Activated T-cell treated with anti-CD3 and anti-CD28 coated beads for 24 hours (primary cell): Measurements from ENCODE around the gene PGAP3.
"Not testable (repeated sequence)": the region's sequence is repeated elsewhere in the genome, so short reads cannot be mapped to it uniquely, and the experiment has no call there.

Experiments used
- DNase-seq: peaks from one replicate; pipeline ENCODE4 v3.0.0-alpha.2; 2020; ENCODE audit warnings: low read depth

PGAP3 gene

DNA sequence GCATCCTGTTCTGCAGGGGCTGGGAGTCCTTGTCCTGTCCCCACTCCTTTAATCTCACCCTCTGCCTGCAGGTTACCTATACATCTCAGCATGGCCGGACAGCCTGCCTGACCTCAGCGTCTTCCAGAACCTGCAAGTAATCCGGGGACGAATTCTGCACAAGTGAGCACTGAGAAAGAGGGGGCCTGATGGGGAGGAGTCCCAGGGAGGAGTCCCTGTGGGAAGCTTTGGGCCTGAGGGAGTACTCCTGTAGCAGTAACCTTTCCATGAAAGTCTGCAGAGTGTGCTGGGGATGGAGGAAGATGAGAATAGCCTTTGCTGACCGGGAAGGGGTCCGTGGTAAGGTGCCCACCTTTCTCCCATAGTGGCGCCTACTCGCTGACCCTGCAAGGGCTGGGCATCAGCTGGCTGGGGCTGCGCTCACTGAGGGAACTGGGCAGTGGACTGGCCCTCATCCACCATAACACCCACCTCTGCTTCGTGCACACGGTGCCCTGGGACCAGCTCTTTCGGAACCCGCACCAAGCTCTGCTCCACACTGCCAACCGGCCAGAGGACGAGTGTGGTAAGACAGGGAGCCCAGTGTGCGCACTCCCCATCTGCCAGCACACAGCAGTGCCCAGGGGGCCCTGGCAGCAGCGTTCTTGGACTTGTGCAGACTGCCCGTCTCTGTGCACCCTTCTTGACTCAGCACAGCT is 27.7 kb upstream of the PGAP3 start:
- no peak for DNase-seq

DNA sequence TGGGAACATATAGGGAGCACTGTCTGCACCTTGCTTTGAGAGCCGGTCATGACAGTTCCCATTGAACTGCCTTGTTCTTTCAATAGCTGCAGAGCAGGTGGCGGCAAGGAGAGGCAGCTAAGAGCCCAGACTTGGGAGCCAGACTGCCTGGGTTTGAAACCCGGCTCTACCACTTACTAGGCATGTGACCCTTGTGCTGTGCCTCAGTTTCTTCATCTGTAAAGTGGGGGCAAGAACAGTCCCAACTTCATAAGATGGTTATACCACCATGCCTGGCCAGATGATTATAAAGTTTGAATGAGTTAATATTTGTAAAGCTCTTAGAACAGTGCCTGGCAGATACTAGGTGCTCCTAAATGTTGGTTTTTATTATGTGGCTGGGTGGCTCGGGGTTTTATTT is 26.4 kb upstream of the PGAP3 start:
- DNase-seq, result no peak

DNA sequence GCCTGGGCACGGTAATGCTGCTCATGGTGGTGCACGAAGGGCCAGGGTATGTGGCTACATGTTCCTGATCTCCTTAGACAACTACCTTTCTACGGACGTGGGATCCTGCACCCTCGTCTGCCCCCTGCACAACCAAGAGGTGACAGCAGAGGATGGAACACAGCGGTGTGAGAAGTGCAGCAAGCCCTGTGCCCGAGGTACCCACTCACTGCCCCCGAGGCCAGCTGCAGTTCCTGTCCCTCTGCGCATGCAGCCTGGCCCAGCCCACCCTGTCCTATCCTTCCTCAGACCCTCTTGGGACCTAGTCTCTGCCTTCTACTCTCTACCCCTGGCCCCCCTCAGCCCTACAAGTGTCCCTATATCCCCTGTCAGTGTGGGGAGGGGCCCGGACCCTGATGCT is 24.0 kb upstream of the PGAP3 start:
- no peak for DNase-seq

DNA sequence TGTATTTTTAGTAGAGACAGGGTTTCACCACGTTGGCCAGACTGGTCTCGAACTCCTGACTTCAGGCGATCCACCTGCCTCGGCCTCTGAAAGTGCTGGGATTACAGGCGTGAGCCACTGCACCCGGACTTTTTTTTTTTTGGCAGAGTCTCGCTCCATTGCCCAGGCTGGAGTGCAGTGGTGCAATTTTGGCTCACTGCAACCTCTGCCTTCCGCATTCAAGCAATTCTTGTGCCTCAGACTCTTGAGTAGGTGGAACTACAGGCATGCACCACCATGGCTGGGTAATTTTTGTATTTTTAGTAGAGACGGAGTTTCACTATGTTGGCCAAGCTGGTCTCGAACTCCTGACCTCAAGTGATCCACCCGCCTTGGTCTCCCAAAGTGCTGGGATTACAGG is 23.2 kb upstream of the PGAP3 start:
- DNase-seq, result not testable (repeated sequence)

DNA sequence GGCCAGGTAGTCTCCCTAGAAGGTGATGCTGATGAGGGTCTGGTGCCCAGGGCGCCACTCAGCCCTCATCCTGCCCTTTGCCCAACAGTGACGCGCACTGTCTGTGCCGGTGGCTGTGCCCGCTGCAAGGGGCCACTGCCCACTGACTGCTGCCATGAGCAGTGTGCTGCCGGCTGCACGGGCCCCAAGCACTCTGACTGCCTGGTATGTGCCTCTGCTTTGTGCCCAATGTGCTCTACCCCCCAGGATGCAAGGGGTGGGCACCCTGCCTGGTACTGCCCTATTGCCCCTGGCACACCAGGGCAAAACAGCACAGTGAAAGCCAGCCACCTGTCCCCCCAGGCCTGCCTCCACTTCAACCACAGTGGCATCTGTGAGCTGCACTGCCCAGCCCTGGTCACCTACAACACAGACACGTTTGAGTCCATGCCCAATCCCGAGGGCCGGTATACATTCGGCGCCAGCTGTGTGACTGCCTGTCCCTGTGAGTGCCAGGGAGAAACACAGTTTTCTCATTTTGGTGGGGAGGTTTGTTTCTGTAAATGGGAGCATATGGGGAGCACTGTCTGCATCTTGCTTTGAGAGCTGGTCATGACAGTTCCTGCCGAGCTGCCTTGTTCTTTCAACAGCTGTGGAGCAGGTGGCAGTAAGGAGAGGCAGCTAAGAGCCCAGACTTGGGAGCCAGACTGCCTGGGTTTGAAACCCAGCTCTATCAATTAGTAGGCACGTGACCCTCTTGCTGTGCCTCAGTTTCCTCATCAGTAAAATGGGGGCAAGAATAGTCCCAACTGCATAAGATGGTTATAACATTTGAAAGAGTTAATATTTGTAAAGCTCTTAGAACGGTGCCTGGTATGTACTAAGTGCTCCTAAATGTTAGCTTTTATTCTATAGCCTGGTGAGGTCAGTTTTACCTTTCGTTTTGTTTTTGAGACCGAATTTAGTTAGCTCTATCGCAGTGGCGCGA is 22.4 kb upstream of the PGAP3 start:
- DNase-seq, result no peak

DNA sequence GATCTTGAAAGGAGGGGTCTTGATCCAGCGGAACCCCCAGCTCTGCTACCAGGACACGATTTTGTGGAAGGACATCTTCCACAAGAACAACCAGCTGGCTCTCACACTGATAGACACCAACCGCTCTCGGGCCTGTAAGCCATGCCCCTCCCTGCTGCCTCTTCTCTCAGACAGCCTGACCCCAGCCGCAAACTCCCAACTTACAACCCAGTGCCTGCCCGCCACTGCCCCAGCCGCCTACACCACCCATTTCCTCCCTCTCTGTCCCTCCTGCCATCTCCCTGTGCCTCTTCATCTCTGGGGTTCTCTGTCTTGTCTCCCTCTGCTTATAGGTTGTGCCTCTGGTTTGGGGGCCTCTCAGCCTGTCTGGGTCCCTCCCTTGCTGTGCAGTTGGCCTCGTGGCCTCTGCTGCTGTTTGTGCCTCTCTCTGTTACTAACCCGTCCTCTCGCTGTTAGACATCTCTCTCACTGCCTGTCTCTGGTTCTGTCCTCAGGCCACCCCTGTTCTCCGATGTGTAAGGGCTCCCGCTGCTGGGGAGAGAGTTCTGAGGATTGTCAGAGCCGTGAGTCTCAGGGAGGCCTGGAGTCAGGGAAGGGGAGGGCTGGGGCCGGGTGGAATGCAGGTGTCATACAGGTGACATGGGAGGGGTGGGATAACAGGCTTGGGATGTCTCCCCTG is 21.6 kb upstream of the PGAP3 start:
- no peak for DNase-seq

DNA sequence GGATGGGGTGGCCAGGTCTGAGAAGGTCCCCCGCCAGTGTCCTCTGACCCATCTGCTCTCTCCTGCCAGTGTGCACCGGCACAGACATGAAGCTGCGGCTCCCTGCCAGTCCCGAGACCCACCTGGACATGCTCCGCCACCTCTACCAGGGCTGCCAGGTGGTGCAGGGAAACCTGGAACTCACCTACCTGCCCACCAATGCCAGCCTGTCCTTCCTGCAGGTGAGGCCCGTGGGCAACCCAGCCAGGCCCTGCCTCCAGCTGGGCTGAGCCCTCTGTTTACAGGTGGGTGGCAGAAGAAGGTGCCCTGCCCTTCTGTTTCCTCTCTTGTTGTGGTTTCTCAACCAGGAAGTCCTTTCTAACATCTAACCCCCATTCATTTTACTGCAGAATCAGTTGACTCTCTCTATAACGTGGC is 19.1 kb upstream of the PGAP3 start:
- DNase-seq, result no peak

DNA sequence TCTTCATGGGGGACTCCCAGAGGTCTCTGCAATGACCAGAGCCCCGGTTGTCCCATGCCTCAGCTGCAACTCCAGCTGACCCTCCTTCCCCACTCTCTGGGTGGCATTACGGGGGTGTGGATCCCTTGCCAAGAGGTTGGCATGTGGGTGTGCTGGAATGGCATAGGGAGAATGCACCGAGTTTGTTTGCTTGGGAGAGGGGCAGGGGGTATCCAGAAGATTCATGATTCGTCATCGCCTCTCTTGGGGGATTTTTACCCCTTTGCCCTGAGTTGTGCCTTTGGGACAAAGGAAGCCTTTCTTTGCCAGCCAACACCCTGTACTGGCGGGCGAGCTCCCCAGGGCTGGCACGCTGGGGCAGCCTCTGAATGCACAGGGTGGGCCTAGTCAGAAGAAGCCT is 18.5 kb upstream of the PGAP3 start:
- no peak for DNase-seq

DNA sequence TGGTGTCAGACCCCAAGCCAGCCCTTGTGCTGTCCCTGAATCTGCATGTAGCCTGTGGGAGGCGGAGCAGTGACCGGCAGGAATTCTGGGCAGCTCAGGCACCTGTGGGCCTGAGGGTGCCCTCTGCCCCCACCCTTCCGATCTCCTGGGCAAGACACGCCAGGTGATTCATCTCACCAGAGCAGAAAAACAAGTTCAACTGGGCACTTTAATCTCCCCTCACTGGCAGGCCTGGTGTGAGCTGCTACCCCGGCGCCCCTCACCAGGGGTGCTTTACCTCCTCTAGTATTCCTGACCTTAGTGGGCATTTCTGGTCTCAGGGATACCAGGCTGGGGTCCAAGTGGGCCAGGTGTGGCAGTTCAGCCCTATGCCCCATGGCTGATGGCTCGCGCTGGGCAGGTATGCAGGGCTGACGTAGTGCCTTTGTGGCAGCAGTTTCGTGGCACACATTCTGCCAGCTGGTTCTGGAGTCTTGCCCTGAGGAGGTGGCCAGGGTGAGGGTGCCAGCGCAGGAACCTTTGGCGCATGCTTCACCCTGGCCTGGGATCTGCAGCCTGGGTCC is 18.0 kb upstream of the PGAP3 start:
- no peak for DNase-seq

DNA sequence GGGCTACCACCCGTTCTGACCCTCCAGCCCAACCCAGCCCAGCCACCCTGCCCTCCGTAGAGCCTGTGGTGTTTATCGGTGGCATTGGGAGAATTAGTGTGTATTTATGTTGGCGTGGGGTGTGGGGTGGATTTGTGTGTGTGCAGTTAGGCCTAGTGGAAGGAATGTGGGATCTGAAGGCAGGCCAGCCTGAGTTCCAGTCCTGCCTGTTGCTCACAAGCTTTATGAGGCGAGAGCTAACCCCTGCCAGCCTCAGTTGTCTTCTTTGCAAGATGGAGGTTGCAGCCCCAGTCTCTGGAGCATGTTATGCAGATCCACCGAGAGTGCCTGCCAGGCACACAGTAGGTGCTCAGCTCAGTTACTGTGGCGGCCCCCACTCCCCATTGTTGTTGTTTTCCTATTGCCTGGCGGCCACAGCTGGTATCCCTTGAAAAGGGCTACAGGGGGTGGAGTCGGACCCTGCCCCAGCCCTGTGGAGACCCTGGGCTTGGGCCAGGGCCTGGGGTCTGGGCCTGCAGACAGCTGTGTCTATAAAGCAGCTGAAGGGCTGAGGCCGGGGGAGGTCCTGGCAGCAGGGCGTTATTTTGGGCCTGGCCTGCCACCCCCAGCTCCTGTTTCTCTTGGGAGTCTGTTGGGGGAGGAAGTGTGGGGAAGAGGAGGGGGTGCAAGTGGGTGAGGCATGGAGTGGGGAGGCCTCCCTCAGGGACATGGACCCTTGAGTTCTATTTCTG is 17.1 kb upstream of the PGAP3 start:
- DNase-seq, result no peak

DNA sequence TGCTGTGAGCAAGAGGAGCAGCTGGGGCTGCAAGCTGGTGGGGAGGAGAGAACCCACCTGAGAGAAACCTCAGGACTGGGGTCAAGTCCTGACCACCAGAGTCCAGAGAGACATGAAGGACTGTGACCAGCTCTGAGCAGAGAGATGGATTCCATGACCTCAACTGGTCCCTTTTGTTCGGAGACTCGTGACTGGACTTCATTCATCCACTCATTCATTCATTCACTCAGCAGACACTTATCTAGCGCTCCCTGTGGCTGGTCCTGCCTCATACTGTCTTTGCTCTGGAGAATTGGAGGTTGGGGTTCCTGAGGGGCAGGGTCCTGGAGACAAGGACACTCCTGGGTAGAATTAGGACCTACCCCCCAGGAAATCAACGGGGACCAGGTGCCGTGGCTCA is 16.1 kb upstream of the PGAP3 start:
- no peak for DNase-seq

DNA sequence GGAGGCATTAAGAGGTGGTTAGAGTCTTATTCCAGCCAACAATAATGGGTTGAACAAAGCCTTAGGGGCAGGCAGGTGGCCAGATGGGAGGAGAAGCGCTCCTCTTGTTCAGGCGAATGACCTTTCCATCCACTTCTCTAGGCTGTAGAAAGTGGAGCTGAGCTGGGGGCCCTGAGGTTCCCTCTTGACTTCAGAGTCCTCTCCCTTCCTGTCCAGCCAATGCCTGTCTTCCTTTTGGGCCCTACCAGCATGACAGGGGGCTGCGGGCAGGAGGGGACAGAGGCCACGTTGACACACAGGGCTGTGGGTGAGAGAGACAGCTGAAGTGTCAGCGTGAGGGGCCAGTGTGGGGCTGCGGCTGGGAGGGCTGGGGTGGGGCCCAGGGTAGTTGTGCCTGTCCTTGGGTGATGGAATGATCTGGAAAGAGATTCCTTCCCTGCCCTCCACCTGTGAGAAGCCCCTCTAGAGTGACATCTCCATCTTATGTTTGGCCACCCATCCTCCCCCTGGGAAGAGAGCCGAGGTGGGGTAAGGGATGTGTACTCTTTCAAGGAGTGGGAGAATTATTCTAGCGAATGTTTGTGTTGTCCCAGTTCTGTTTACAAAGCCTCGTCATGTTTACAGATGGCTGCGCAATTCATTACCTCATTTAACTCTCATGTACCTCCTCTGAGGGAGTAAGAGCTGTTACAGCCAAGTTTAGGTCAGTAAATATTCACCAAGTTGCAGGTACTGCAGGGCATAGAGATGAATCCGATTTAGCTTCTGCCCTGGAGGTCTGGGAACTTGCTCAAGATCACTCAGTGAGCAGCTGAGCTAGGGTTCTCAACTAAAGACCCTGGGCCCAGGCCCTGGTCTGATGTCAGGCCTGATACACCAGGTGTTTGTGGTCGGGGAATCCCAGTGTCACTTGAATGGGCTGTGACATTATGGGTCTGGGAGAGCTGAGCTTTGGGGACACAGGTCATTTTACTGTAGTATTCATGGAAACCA is 15.3 kb upstream of the PGAP3 start:
- DNase-seq, result no peak

DNA sequence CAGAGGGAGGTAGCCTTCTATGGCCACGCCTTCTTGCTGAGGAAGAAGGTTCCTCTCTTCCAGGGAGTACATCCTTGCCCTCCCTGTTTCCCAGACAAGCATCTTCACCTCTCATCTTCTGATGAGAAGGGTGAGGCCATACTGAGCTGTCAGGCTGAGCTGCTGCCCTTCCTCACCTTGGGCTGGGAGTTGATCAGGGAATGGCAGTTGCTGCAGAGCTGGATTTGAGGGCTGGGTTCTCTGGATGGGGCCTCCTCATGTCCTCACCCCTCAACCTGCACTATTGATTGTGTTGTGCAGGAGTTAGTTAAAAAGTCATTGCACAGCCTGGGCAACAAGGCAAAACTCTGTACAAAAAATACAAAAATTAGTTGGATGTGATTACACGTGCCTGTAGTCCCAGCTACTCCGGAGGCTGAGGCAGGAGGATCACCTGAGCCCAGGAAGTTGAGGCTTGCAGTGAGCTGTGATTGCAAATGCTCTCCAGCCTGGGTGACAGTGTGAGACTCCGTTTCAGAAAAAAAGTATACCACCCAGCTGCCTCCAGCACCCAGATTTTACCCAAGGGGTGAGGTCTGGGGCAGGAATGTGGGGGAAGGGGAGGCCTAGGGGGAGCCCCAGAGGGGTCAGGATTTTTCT is 14.0 kb upstream of the PGAP3 start:
- DNase-seq, result no peak

DNA sequence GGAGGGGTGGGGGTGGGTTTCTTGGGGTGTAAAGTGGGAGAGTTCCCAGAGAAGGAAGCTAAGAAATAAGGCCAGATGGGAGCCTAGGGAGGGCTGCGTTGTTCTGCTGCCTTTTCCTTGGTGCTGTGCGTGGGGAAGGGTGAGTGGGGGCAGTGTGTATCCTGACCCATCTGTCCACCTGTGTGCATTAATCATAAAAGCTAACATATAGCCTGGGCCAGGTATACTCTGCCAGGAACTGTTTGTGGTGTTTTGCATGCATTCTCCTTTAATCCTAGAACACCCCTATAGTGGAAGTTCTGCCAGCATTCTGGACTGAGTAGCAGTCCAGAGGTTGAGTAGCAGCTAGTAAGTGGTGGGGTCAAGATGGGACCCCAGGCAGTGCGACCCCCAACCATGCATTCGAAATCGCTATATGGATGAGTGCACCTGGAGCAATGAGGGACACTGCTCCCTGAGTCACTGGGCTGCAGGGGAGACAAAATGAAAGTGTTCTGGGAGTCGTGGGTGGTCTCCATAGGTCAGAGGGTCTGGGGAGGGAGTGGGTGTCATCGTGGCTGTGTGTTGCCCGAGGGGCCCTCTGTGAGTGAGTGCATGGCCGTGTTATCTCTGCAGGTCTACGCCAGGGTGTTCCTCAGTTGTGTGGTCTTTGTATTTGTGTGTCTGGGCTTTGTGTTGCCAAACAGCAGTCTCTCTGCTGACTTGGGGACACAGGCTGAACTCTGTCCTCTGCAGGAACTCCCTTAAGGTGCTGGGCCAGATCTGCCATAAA is 13.3 kb upstream of the PGAP3 start:
- no peak for DNase-seq

DNA sequence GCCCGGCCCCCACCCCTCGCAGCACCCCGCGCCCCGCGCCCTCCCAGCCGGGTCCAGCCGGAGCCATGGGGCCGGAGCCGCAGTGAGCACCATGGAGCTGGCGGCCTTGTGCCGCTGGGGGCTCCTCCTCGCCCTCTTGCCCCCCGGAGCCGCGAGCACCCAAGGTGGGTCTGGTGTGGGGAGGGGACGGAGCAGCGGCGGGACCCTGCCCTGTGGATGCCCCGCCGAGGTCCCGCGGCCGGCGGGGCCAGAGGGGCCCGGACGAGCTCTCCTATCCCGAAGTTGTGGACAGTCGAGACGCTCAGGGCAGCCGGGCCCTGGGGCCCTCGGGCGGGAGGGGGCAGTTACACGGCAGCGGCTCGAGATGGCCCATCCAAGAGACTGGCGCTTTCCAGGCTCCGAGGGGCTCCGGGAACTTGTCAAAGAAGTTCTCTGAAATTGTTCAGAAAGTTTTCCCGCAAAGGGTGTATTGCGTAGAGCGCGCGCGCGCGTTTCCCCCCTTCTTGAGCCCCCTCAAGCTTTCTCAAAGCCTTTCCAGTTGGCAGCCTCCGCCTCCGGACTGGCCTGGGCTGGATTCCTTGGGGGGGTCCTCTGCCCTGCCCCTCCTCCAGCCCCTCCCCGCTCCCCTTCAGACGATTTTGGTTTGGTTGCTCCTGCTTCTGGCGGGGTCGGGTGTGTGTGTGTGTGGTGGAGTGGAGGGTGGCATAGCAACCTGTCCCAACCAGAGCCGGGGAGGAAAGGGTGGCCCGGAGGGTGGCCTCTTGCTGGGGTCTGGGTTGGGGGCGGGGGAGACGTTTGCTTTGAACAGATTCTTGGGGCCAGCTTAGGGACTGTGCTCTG is 12.5 kb upstream of the PGAP3 start:
- no peak for DNase-seq

DNA sequence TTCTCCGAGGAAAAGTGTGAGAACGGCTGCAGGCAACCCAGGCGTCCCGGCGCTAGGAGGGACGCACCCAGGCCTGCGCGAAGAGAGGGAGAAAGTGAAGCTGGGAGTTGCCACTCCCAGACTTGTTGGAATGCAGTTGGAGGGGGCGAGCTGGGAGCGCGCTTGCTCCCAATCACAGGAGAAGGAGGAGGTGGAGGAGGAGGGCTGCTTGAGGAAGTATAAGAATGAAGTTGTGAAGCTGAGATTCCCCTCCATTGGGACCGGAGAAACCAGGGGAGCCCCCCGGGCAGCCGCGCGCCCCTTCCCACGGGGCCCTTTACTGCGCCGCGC is 11.9 kb upstream of the PGAP3 start, which contains the start of gene ERBB2:
Gene ERBB2 (plus strand): TSS at position 247 of the 330 bp plus-strand sequence. CDS start 175 bp downstream, outside the sequence.
- no peak for DNase-seq

DNA sequence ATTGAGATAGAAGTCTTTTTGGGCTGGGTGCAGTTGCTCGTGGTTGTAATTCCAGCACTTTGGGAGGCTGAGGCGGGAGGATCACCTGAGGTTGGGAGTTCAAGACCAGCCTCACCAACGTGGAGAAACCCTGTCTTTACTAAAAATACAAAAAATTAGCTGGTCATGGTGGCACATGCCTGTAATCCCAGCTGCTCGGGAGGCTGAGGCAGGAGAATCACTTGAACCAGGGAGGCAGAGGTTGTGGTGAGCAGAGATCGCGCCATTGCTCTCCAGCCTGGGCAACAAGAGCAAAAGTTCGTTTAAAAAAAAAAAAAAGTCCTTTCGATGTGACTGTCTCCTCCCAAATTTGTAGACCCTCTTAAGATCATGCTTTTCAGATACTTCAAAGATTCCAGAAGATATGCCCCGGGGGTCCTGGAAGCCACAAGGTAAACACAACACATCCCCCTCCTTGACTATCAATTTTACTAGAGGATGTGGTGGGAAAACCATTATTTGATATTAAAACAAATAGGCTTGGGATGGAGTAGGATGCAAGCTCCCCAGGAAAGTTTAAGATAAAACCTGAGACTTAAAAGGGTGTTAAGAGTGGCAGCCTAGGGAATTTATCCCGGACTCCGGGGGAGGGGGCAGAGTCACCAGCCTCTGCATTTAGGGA is 11.4 kb upstream of the PGAP3 start:
- DNase-seq, result not testable (repeated sequence)

DNA sequence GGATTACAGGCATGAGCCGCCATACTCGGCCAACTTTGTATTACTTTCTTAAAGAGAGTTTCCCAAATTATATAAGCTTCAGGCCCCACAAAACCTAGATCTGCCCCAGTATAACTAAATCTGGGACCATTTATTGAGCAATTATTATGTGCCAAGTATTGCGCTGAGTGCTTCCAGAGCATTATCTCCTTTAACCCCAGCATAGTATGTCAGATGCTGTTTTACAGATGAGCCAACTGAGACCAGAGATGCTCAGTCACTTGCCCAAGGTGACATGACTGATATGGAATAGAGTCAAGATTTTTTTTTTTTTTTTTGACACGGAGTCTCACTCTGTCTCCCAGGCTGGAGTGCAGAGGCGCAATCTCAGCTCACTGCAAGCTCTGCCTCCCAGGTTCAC is 10.1 kb upstream of the PGAP3 start:
- no peak for DNase-seq
